Esophagus squamous epithelium (tissue), 5 donors: ENCODE results near the gene ZNF516. TPM values are rescaled to one million over a fixed set of nuclear protein-coding genes. Genes with fewer than 3 reads are reported as not detected.

ENCODE experiments used
- DNase-seq: peaks from one replicate; lab custom pipeline; 2025; lab: John Stamatoyannopoulos, UW
- H3K27ac ChIP-seq, 4 donors: fragments of 200-600 bp; sonication (generic); one replicate each; pipeline ENCODE4 v1.5.1; 2016 to 2019; ENCODE audit warnings: mild to moderate bottlenecking in 1 of 4
- H3K27me3 ChIP-seq, 4 donors: fragments of 200-600 bp; sonication (generic); 1 replicate in 3 of 4; 2 replicates in 1 of 4; pipeline versions ENCODE4 v1.5.1 to v1.6.0; 2017 to 2021; ENCODE audit warnings: antibody characterized with exemption in 1 of 4
- H3K36me3 ChIP-seq, 3 donors: fragments of 200-600 bp; sonication (generic); one replicate each; pipeline ENCODE4 v1.5.1; 2016 to 2019
- H3K4me1 ChIP-seq, 3 donors: fragments of 200-600 bp; sonication (generic); one replicate each; pipeline ENCODE4 v1.5.1; 2017 to 2019
- H3K4me3 ChIP-seq, 4 donors: fragments of 200-600 bp; sonication (generic); 1 replicate in 3 of 4; 2 replicates in 1 of 4; pipeline ENCODE4 v1.5.1; 2016 to 2019; ENCODE audit warnings: mild to moderate bottlenecking in 2 of 4, moderate library complexity in 1 of 4
- H3K9me3 ChIP-seq, 3 donors: fragments of 200-600 bp; sonication (generic); one replicate each; pipeline ENCODE4 v1.5.1; 2016 to 2019
- POLR2A ChIP-seq, 4 donors: fragments of 450-650 bp; IDR thresholded peaks; one replicate each; pipeline ENCODE4 v1.6.1; 2017; ENCODE audit warnings: antibody characterized with exemption in 4 of 4, mild to moderate bottlenecking in 4 of 4, moderate library complexity in 3 of 4
- WGBS, 2 donors: methylation state at CpG; one replicate each; pipeline ENCODE4 v1.1.5; 2018; 5-methylcytosine and 5-hydroxymethylcytosine counted together
- intact Hi-C: fragments of 100-400 bp; cut with DNase I; formaldehyde crosslinking; loops from one replicate; pipeline ENCODE4 v1.15.0; 2022
- total RNA-seq, 4 donors: library from RNA; depleted of rRNA; stranded (reverse); fragments of >200 nt; gene quantifications; one replicate each; pipeline ENCODE4 v1.1.0, GENCODE V29; 2016
- TF ChIP-seq, protein P1 (sequence below), 6 experiments: fragments of 450-650 bp in 4 of 6; fragments of 200-600 bp in 2 of 6; sonication (generic) in 2 of 6; IDR thresholded peaks; one replicate each; pipeline ENCODE4 v1.5.1; 2016 to 2019; ENCODE audit warnings: antibody characterized with exemption in 6 of 6, mild to moderate bottlenecking in 4 of 6, moderate library complexity in 4 of 6
- donor health status: DM: yes; HTN: yes; CAD: no.

ZNF516 gene
- total RNA-seq, 4 donors from 2014 or later = 18.0 to 23.9 (median 19.2) TPM

DNA sequence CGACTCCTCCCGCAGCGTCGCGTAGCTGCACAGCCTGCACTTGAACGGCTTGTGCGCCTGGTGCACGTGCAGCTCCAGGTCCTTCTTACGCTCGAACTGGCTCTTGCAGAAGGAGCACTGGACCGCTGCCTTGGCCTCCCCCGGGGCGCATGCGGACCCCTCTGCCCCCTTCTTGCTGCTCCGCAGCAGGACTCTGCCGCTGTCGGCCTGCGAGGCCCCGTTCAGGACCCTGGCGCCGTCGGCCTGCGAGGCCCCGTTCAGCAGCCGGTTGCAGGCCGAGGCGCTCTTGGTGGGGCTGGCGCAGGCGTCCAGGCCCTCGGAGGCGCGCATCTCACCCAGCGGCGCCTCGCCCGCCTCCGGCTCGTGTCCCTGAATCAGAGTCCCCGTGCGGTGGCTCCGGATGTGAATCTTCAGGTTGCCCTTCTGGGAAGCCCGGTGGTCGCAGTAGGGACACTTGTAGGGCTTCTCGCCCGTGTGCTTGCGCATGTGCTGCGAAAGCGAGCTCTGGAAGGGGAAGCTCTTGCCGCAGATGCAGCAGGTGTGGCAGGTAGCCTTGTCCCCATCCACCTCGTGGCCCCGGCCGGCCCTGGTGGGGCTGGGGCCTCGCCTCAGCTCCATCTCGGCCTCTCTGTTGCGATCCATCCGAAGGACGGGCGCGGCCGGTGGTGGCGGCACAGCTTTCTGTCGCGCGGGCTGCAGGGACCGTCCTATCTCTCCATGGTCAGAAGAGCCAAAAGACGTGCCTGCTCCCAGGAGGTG is 52.5 kb downstream of the ZNF516 start:
- no peak overlapping the region for H3K27ac ChIP-seq
- 94 to 97% methylated on average over 29 to 43 of the region's 66 CpGs for WGBS, 2 donors
- H3K4me1 ChIP-seq = peaks cover 0 to 41% (median 22%) of the 10 kb centered on the region in 3 donors
- intact Hi-C loops = no loop called here
- H3K36me3 ChIP-seq = peaks cover 15 to 48% (median 22%) of the 10 kb centered on the region in 3 donors
- H3K9me3 ChIP-seq = no peaks in the 10 kb centered on the region
- no peaks in the 10 kb centered on the region for H3K27me3 ChIP-seq
- TF ChIP-seq, protein P1, sequence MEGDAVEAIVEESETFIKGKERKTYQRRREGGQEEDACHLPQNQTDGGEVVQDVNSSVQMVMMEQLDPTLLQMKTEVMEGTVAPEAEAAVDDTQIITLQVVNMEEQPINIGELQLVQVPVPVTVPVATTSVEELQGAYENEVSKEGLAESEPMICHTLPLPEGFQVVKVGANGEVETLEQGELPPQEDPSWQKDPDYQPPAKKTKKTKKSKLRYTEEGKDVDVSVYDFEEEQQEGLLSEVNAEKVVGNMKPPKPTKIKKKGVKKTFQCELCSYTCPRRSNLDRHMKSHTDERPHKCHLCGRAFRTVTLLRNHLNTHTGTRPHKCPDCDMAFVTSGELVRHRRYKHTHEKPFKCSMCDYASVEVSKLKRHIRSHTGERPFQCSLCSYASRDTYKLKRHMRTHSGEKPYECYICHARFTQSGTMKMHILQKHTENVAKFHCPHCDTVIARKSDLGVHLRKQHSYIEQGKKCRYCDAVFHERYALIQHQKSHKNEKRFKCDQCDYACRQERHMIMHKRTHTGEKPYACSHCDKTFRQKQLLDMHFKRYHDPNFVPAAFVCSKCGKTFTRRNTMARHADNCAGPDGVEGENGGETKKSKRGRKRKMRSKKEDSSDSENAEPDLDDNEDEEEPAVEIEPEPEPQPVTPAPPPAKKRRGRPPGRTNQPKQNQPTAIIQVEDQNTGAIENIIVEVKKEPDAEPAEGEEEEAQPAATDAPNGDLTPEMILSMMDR (IDR thresholded peaks at IDR 0.05) = no peak
- no peak for TF ChIP-seq POLR2A (IDR thresholded peaks at IDR 0.05)
- H3K4me3 ChIP-seq = no peak overlapping the region
- no peak for DNase-seq

DNA sequence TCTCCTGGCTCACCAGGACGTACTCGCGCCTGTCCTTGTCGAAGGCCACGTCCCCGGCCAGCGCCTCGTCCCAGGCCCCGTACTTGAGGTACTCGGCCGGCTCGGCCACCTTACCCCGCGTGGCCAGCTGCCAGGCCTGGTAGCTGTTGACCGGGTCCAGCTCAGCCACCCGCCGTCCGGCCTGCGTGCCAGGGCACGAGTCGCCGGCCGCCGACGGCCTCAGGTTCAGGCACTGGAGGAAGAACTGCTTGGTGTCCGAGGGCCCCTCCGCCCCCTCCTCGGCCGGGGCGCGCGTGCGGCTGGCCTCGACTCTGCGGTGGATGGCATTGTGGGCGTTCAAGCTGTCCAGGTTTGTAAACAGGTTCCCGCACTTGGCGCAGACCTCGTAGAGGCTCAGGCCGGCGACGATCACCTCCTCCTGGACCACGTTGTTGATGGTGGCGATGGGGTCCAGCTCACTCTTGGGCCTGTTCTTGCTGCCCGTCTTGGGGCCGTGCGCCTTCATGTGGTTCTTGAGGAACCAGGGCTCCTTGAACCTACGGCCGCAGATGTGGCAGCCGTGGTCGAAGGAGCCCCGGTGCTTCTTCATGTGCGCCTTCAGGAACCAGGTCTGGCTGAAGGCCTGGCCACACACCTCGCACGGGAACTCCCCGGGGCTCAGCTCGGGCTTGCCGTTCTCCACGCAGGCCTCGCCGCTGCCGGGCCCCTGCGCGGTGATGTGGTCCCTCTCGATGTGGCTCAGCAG is 53.2 kb downstream of the ZNF516 start:
- peaks cover 0 to 34% (median 22%) of the 10 kb centered on the region in 3 donors for H3K4me1 ChIP-seq
- no peak overlapping the region for H3K4me3 ChIP-seq
- no peaks in the 10 kb centered on the region for H3K27me3 ChIP-seq
- 94 to 97% methylated on average over 20 to 27 of the region's 65 CpGs for WGBS, 2 donors
- no peak overlapping the region for H3K27ac ChIP-seq
- peaks cover 15 to 54% (median 22%) of the 10 kb centered on the region in 3 donors for H3K36me3 ChIP-seq
- H3K9me3 ChIP-seq = no peaks in the 10 kb centered on the region
- DNase-seq = no peak
- TF ChIP-seq POLR2A (IDR thresholded peaks at IDR 0.05) = no peak
- TF ChIP-seq, protein P1 (IDR thresholded peaks at IDR 0.05) = no peak
- intact Hi-C loops = no loop called here

DNA sequence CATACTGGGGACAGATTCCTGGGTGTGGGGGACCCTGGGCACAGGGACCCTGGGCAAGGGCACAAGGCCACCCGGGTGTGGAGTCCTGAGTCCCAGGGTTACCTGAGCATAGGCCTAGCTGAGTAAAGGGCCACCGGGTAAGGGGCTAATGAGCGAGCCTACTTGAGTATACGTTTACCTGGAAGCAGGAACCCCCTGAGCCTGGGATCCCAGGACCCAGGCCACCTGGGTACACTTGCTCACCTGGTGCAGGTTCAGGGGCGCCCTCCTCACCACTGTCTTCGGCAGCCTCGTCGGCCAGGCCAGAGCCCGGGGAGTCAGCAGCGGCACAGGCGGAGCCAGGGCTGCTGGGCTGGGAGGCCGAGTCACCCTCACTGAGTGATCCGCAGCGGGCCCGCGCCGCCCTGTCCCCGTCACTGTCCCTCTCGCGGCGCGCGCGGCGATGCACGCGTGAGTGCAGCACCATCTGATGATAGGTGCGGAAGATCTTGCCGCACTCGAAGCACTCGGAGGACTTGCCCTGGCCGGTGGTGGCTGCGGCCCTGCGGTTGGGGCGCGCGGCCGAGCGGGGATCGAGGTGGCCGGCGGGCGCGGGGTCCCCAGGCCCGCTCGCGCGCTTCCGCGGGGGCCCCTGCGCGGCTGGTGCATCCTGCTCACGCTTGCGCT is 53.9 kb downstream of the ZNF516 start:
- Histone ChIP-seq H3K27me3 (no peaks in the 10 kb centered on the region), H3K27ac (no peak overlapping the region), H3K4me1 (peaks cover 0 to 28% (median 17%) of the 10 kb centered on the region in 3 donors), H3K4me3 (no peak overlapping the region), H3K36me3 (peaks cover 15 to 60% (median 22%) of the 10 kb centered on the region in 3 donors), H3K9me3 (no peaks in the 10 kb centered on the region)
- intact Hi-C loops = no loop called here
- no peak for DNase-seq
- TF ChIP-seq, protein P1 (IDR thresholded peaks at IDR 0.05) = no peak
- no peak for TF ChIP-seq POLR2A (IDR thresholded peaks at IDR 0.05)
- 80% methylated on average over 1 of the region's 54 CpGs; no CpG with 5 or more reads in 1 of the 2 donors for WGBS, 2 donors

DNA sequence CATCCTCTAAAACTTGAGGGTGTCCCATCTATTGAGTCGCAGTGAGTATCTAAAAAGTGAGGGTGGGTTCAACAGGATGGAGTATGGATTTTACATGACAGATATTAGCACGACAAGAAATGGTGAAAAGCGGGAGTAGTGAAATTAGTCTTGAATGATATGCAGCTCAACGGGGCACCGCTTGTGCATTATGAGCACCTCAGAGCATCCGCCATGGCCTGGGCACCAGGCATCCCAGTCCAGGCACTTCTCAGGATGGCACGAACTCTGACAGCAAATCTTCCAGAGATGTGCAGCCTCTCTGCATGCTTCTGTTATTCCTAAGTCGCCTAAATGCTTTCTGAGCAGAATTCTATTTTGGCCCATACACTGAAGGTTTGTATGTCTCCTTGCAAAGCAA is 57.1 kb downstream of the ZNF516 start:
- Histone ChIP-seq H3K9me3 (no peaks in the 10 kb centered on the region), H3K27ac (no peak overlapping the region), H3K27me3 (no peaks in the 10 kb centered on the region), H3K4me1 (peaks cover 0 to 8% (median 0%) of the 10 kb centered on the region in 3 donors), H3K4me3 (no peak overlapping the region), H3K36me3 (peaks cover 15 to 79% (median 22%) of the 10 kb centered on the region in 3 donors)
- no peak for DNase-seq
- TF ChIP-seq POLR2A (IDR thresholded peaks at IDR 0.05) = no peak
- TF ChIP-seq, protein P1 (IDR thresholded peaks at IDR 0.05) = no peak
- intact Hi-C loops = no loop called here
- WGBS, 2 donors = 81 to 88% methylated on average over 8 of the region's 8 CpGs
